SK-N-SH (cell line): ENCODE data around the gene ARPC5. TPM values are rescaled to one million over a fixed set of nuclear protein-coding genes. Genes with fewer than 3 reads are reported as not detected.

Experiments
- CTCF ChIA-PET: fragments of 300-600, 350-600 bp; formaldehyde crosslinking; extraction: SDS; loops from one replicate; lab custom pipeline; 2021; lab: Yijun Ruan, JAX
- POLR2A ChIA-PET: fragments of 350-600 bp; sonication (Branson Sonifier 250); formaldehyde crosslinking; extraction: SDS; loops from one replicate; lab custom pipeline; 2020; ENCODE audit warnings: antibody characterized with exemption, inconsistent platforms; lab: Yijun Ruan, JAX
- DNase-seq: peaks from one replicate; pipeline ENCODE4 v3.0.0; 2012
- H2AFZ ChIP-seq: fragments of 200-600 bp; sonication (generic); 2 replicates; pipeline ENCODE4 v1.8.1; 2016; ENCODE audit warnings: antibody characterized with exemption, mild to moderate bottlenecking, low read depth
- H3F3A ChIP-seq: fragments of 200-600 bp; sonication (generic); replicated peaks from 2 replicates; pipeline ENCODE3; 2016; ENCODE audit warnings: antibody characterized with exemption, mild to moderate bottlenecking; ENCODE audit not compliant: insufficient read depth
- H3K27ac ChIP-seq, 2 experiments: fragments of 200-500 bp in 1 of 2; fragments of 200-600 bp in 1 of 2; sonication (Bioruptor generic) in 1 of 2; sonication (generic), shearing (Covaris generic) in 1 of 2; 2 replicates each; pipeline versions ENCODE4 v1.5.1 to v1.6.1; 2014 to 2016; ENCODE audit warnings: low read depth in 2 of 2, inconsistent platforms in 1 of 2, low read length in 1 of 2, mild to moderate bottlenecking in 1 of 2, mixed read lengths in 1 of 2
- H3K27me3 ChIP-seq: fragments of 200-600 bp; sonication (generic), shearing (Covaris generic); 2 replicates; pipeline ENCODE4 v1.6.1; 2016; ENCODE audit warnings: mixed run types; ENCODE audit not compliant: insufficient read depth
- H3K36me3 ChIP-seq, 2 experiments: fragments of 200-500 bp in 1 of 2; fragments of 200-600 bp in 1 of 2; sonication (Bioruptor generic) in 1 of 2; sonication (generic) in 1 of 2; replicated peaks in 1 of 2; 2 replicates each; pipeline versions ENCODE3 to v1.5.1; 2014 to 2016; ENCODE audit warnings: low read length in 1 of 2, mild to moderate bottlenecking in 1 of 2; ENCODE audit not compliant: insufficient read depth in 2 of 2, control insufficient read depth in 1 of 2
- H3K4me1 ChIP-seq, 2 experiments: fragments of 200-500 bp in 1 of 2; fragments of 200-600 bp in 1 of 2; sonication (Bioruptor generic) in 1 of 2; sonication (generic), shearing (Covaris generic) in 1 of 2; 2 replicates each; pipeline versions ENCODE4 v1.5.1 to v1.6.1; 2014 to 2016; ENCODE audit warnings: low read depth in 1 of 2, low read length in 1 of 2, mixed run types in 1 of 2; ENCODE audit not compliant: insufficient read depth in 2 of 2, control insufficient read depth in 1 of 2
- H3K4me2 ChIP-seq: fragments of 200-600 bp; sonication (generic), shearing (Covaris generic); 2 replicates; pipeline ENCODE4 v1.6.1; 2017; ENCODE audit warnings: mixed run types
- H3K4me3 ChIP-seq, 2 experiments: fragments of 200-500 bp in 1 of 2; fragments of 200-600 bp in 1 of 2; sonication (Bioruptor generic) in 1 of 2; sonication (generic), shearing (Covaris generic) in 1 of 2; 2 replicates each; pipeline versions ENCODE4 v1.5.1 to v1.8.1; 2014 to 2016; ENCODE audit warnings: low read depth in 2 of 2, inconsistent platforms in 1 of 2, low read length in 1 of 2, mild to moderate bottlenecking in 1 of 2, mixed read lengths in 1 of 2, moderate library complexity in 1 of 2
- H3K79me2 ChIP-seq: fragments of 200-600 bp; sonication (generic); 2 replicates; pipeline ENCODE4 v1.8.1; 2017; ENCODE audit warnings: mild to moderate bottlenecking; ENCODE audit not compliant: insufficient read depth
- H3K9ac ChIP-seq: fragments of 200-600 bp; sonication (generic); 2 replicates; pipeline ENCODE4 v1.6.1; 2017; ENCODE audit warnings: mixed run types
- H3K9me2 ChIP-seq: fragments of 200-600 bp; sonication (generic); 2 replicates; pipeline ENCODE4 v1.6.1; 2017; ENCODE audit warnings: mixed run types
- H3K9me3 ChIP-seq: fragments of 200-600 bp; sonication (generic); 2 replicates; pipeline ENCODE4 v1.6.1; 2017; ENCODE audit warnings: mixed run types, mild to moderate bottlenecking, moderate library complexity
- H4K20me1 ChIP-seq: fragments of 200-600 bp; sonication (generic); 2 replicates; pipeline ENCODE4 v1.6.1; 2017; ENCODE audit warnings: mild to moderate bottlenecking, mixed run types; ENCODE audit not compliant: insufficient read depth
- CHD2 ChIP-seq: fragments of 150-350 bp; IDR thresholded peaks from 2 replicates; pipeline ENCODE4 v1.6.1; 2018; ENCODE audit warnings: low read length; ENCODE audit not compliant: partially characterized antibody
- EZH2phosphoT487 ChIP-seq: fragments of 200-600 bp; sonication (generic); IDR thresholded peaks from 2 replicates; pipeline ENCODE4 v1.6.1; 2017; ENCODE audit warnings: low read depth, mixed run types, mild to moderate bottlenecking, antibody characterized with exemption, moderate library complexity, borderline replicate concordance
- FOXJ3 ChIP-seq: sonication (generic); formaldehyde crosslinking; IDR thresholded peaks from 2 replicates; pipeline ENCODE4 v1.5.1; 2020; ENCODE audit warnings: mild to moderate bottlenecking, missing genetic modification reagents
- MXI1 ChIP-seq: IDR thresholded peaks from 2 replicates; pipeline ENCODE4 v1.6.1; 2012; ENCODE audit warnings: mild to moderate bottlenecking, low read depth, low read length, improper control_type of control experiment
- RAD21 ChIP-seq: IDR thresholded peaks from 2 replicates; pipeline ENCODE4 v1.6.1; 2012; ENCODE audit warnings: mild to moderate bottlenecking, low read length
- RCOR1 ChIP-seq: fragments of 150-350 bp; IDR thresholded peaks from 2 replicates; pipeline ENCODE4 v1.6.1; 2017; ENCODE audit warnings: antibody characterized with exemption, low read length
- SIN3A ChIP-seq: IDR thresholded peaks from 2 replicates; pipeline ENCODE4 v1.6.1; 2012; ENCODE audit warnings: low read depth, mild to moderate bottlenecking, low read length, moderate library complexity, borderline replicate concordance
- TEAD4 ChIP-seq: IDR thresholded peaks from 2 replicates; pipeline ENCODE4 v1.4.0; 2012; ENCODE audit warnings: mild to moderate bottlenecking, borderline replicate concordance; ENCODE audit not compliant: insufficient read depth
- USF1 ChIP-seq: IDR thresholded peaks from 2 replicates; pipeline ENCODE4 v1.4.0; 2012; ENCODE audit warnings: low read depth, borderline replicate concordance
- USF2 ChIP-seq: fragments of 150-350 bp; IDR thresholded peaks from 2 replicates; pipeline ENCODE4 v1.6.1; 2017; ENCODE audit warnings: antibody characterized with exemption, low read length, low read depth, borderline replicate concordance
- WGBS: methylation state at CpG from one replicate; pipeline ENCODE4 v1.1.6; 2017; ENCODE audit warnings: low lambda C conversion rate; 5-methylcytosine and 5-hydroxymethylcytosine counted together
- polyA plus RNA-seq, 3 experiments: library from polyadenylated mRNA; depleted of rRNA; stranded (reverse); fragments of >200 nt; gene quantifications; 2 replicates each; pipeline ENCODE4 v1.2.3, GENCODE V29; 2012
- TF ChIP-seq, protein P1 (sequence below): IDR thresholded peaks from 2 replicates; pipeline ENCODE4; 2012
- TF ChIP-seq, protein P2 (sequence below): IDR thresholded peaks from 2 replicates; pipeline ENCODE4 v1.6.1; 2012; ENCODE audit warnings: mild to moderate bottlenecking, low read depth, low read length, moderate library complexity

ARPC5 gene
- polyA plus RNA-seq, 1 of the 3 experiments (the other 2 are of a cell fraction): 66.8 TPM

GRCh38 chr1:183648042-183648441 is 12.5 kb upstream of the ARPC5 start:
- no peaks in the 10 kb centered on the region for H3K9me2 ChIP-seq
- H3K4me1 ChIP-seq: peaks cover 0 to 2% of the 10 kb centered on the region in 2 experiments; a peak in 2 of 4 replicates
- TF ChIP-seq USF1 (no peak), TEAD4 (no peak), USF2 (no peak), SIN3A (no peak)
- no peak for DNase-seq
- 99% methylated on average over 8 of the region's 8 CpGs for WGBS
- no peak overlapping the region for H3K9ac ChIP-seq
- POLR2A ChIA-PET: no interaction called here
- H3F3A ChIP-seq: no peaks in the 10 kb centered on the region
- H3K4me3 ChIP-seq: no peak overlapping the region
- CTCF ChIA-PET: interaction anchor here (1.2 to 4.5 kb wide), 2 partner anchors 37 to 268 kb away, joined by 4 to 30 read pairs; no protein-coding TSS in a partner anchor
- H3K4me2 ChIP-seq: no peak overlapping the region
- H3K79me2 ChIP-seq: no peaks in the 10 kb centered on the region
- H4K20me1 ChIP-seq: no peaks in the 10 kb centered on the region
- H3K27ac ChIP-seq: no peak overlapping the region
- no peaks in the 10 kb centered on the region for H3K9me3 ChIP-seq
- H2AFZ ChIP-seq: no peak overlapping the region
- no peaks in the 10 kb centered on the region for H3K27me3 ChIP-seq
- no peaks in the 10 kb centered on the region for H3K36me3 ChIP-seq

DNA sequence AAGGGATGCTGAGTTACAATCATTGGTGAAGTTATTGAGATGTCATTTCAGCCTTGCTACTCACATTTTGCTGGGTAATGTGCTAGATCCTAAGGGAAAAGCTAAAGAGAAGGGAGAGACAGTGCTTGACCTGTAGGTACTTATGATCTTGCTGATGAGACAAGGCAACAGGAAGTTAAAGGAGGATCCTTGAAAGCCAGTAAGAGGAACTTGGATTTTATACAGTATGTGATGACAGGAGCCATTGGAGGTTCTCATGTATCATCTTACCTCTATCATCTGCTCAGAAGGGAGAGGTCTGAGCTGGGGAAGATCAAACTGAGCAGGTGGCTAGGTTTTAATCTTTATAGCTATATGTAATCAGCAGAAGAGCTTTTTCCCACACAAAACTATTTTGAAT is 11.2 kb upstream of the ARPC5 start:
- no peaks in the 10 kb centered on the region for H3K27me3 ChIP-seq
- H3K79me2 ChIP-seq: peaks cover 4% of the 10 kb centered on the region; the same call in 1 of the 2 replicates
- no peak for DNase-seq
- no peak overlapping the region for H3K9ac ChIP-seq
- no peaks in the 10 kb centered on the region; a peak in 2 of 4 replicates for H3K4me1 ChIP-seq
- no peaks in the 10 kb centered on the region for H4K20me1 ChIP-seq
- no peak overlapping the region for H3K4me3 ChIP-seq
- ChIA-PET CTCF (interaction anchor here (0.8 to 4.5 kb wide), 5 partner anchors 9 to 269 kb away, joined by 3 to 30 read pairs (median 6); partner anchors contain the start of gene ARPC5), POLR2A (no interaction called here)
- H3K27ac ChIP-seq: no peak overlapping the region
- no peak overlapping the region for H2AFZ ChIP-seq
- TF ChIP-seq, protein P1, sequence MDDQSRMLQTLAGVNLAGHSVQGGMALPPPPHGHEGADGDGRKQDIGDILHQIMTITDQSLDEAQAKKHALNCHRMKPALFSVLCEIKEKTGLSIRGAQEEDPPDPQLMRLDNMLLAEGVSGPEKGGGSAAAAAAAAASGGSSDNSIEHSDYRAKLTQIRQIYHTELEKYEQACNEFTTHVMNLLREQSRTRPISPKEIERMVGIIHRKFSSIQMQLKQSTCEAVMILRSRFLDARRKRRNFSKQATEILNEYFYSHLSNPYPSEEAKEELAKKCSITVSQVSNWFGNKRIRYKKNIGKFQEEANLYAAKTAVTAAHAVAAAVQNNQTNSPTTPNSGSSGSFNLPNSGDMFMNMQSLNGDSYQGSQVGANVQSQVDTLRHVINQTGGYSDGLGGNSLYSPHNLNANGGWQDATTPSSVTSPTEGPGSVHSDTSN: no peak
- no peak for TF ChIP-seq FOXJ3 (CRISPR knock-in tag)
- no peak for TF ChIP-seq CHD2
- TF ChIP-seq MXI1: no peak
- no peak for TF ChIP-seq RAD21
- TF ChIP-seq RCOR1: no peak
- TF ChIP-seq, protein P2, sequence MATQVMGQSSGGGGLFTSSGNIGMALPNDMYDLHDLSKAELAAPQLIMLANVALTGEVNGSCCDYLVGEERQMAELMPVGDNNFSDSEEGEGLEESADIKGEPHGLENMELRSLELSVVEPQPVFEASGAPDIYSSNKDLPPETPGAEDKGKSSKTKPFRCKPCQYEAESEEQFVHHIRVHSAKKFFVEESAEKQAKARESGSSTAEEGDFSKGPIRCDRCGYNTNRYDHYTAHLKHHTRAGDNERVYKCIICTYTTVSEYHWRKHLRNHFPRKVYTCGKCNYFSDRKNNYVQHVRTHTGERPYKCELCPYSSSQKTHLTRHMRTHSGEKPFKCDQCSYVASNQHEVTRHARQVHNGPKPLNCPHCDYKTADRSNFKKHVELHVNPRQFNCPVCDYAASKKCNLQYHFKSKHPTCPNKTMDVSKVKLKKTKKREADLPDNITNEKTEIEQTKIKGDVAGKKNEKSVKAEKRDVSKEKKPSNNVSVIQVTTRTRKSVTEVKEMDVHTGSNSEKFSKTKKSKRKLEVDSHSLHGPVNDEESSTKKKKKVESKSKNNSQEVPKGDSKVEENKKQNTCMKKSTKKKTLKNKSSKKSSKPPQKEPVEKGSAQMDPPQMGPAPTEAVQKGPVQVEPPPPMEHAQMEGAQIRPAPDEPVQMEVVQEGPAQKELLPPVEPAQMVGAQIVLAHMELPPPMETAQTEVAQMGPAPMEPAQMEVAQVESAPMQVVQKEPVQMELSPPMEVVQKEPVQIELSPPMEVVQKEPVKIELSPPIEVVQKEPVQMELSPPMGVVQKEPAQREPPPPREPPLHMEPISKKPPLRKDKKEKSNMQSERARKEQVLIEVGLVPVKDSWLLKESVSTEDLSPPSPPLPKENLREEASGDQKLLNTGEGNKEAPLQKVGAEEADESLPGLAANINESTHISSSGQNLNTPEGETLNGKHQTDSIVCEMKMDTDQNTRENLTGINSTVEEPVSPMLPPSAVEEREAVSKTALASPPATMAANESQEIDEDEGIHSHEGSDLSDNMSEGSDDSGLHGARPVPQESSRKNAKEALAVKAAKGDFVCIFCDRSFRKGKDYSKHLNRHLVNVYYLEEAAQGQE: no peak
- TF ChIP-seq EZH2phosphoT487: no peak
- H3F3A ChIP-seq: no peaks in the 10 kb centered on the region
- no peaks in the 10 kb centered on the region for H3K9me3 ChIP-seq
- no peaks in the 10 kb centered on the region for H3K36me3 ChIP-seq
- no peak overlapping the region for H3K4me2 ChIP-seq
- no peaks in the 10 kb centered on the region for H3K9me2 ChIP-seq
